GM12892 (cell line): ENCODE results near the gene BHLHE40.

Source experiments
- POLR2A ChIP-seq: IDR thresholded peaks from 2 replicates; pipeline ENCODE4 v1.6.1; 2011; ENCODE audit warnings: low read depth, low read length, control low read depth
- TAF1 ChIP-seq: IDR thresholded peaks from 2 replicates; pipeline ENCODE4 v1.6.1; 2011; ENCODE audit warnings: low read depth, mild to moderate bottlenecking, control low read depth, low read length, borderline replicate concordance

DNA sequence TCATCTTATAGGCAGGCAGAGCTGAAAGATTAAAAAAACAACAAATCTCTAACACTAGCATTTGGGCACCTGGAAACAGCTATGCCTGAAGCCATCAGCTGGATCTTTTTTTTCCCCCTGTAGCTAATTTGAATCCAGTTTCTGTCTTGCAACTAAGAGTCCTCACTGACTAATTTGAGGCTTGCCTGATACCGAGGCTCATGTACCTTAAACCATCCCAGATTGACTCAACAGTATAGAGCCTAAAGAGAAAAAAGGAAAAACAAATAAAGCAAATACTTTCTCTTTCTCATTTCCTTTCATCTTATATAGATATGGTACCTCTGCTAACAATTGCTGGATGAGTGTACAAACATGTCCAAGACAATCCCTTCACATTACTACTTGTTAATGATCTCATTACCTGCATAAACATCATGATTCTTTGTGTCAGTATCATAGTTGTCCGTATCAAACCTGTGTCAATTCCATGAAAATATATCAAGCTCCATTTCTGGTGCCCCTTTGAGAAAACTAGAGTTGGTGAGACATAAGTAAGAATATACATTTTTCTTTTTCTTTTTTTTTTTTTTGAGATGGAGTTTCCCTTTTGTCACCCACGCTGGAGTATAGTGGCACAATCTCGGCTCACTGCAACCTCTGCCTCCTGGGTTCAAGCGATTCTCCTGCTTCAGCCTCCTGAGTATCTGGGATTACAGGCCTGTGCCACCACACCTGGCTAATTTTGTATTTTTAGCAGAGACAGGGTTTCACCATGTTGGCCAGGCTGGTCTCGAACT, 43.1 kb downstream of the BHLHE40 start:
- no peak for TF ChIP-seq TAF1
- TF ChIP-seq POLR2A = no peak
